Naive thymus-derived CD8-positive, alpha-beta T cell (primary cell): Measurements from ENCODE around the gene ABLIM2. TPM values are rescaled to one million over a fixed set of nuclear protein-coding genes. Genes with fewer than 3 reads are reported as not detected.

Experiments used
- ATAC-seq, 2 donors: fragments of 150-1000 bp; cut with Tn5 transposase in 1 of 2; sonication (Bioruptor Pico), chemical (Tn5 transposase) in 1 of 2; 1 replicate in 1 of 2; 2 replicates in 1 of 2; pipeline ENCODE4 v1.10.0; 2021; ENCODE audit warnings: mild to moderate bottlenecking in 2 of 2, moderate library complexity in 2 of 2
- POLR2A ChIA-PET: fragments of 350-600 bp; sonication (Branson Sonifier 250); formaldehyde crosslinking; loops from one replicate; lab custom pipeline; 2021; ENCODE audit warnings: antibody characterized with exemption; lab: Charles Lee
- DNase-seq, 10 donors: peaks; one replicate each; pipeline versions ENCODE4 v3.0.0 to v3.0.0-alpha.2; 2020 to 2022
- H3K27ac Mint-ChIP-seq, 10 donors: one replicate each; pipeline ENCODE4 v1.8.0; 2020 to 2022; ENCODE audit warnings: mild to moderate bottlenecking in 10 of 10, mixed read lengths in 10 of 10, moderate library complexity in 4 of 10, inconsistent platforms in 1 of 10
- H3K27me3 Mint-ChIP-seq, 5 donors: one replicate each; pipeline ENCODE4 v1.8.0; 2021 to 2022; ENCODE audit warnings: mixed read lengths in 5 of 5
- H3K36me3 Mint-ChIP-seq, 3 donors: one replicate each; pipeline ENCODE4 v1.8.0; 2020 to 2022; ENCODE audit warnings: mixed read lengths in 3 of 3, mild to moderate bottlenecking in 2 of 3, inconsistent platforms in 1 of 3
- H3K4me1 Mint-ChIP-seq, 4 donors: one replicate each; pipeline ENCODE4 v1.8.0; 2021 to 2022; ENCODE audit warnings: mixed read lengths in 4 of 4
- H3K4me3 Mint-ChIP-seq, 10 donors: one replicate each; pipeline ENCODE4 v1.8.0; 2020 to 2022; ENCODE audit warnings: mild to moderate bottlenecking in 10 of 10, mixed read lengths in 10 of 10, moderate library complexity in 6 of 10, inconsistent platforms in 1 of 10
- H3K9me3 Mint-ChIP-seq, 9 donors: one replicate each; pipeline ENCODE4 v1.8.0; 2020 to 2022; ENCODE audit warnings: mixed read lengths in 9 of 9, mild to moderate bottlenecking in 3 of 9, inconsistent platforms in 1 of 9, moderate library complexity in 1 of 9
- polyA plus RNA-seq, 3 donors: library from polyadenylated mRNA; unstranded; fragments of 300-500 nt; fragmentation: Illumina TruSeq; gene quantifications; one replicate each; pipeline ENCODE4 v1.2.3, GENCODE V29; 2021
- total RNA-seq, 8 experiments: library from RNA in 2 of 8; stranded (reverse) in 2 of 8; gene quantifications; one replicate each; pipeline ENCODE4 v1.2.3 and lab custom pipeline; 2021 to 2026

The ABLIM2 gene
- total and polyA plus RNA-seq, 5 experiments from 2014 or later, result 0.47 to 4.9 (median 2.4) TPM

GRCh38 chr4:8078610-8079015, 80.0 kb downstream of the ABLIM2 start:
- POLR2A ChIA-PET, result no interaction called here
- Mint-ChIP-seq H3K4me1 (peaks cover 0 to 2% (median 0%) of the 10 kb centered on the region in 4 donors), H3K9me3 (no peaks in the 10 kb centered on the region), H3K4me3 (no peak overlapping the region), H3K36me3 (no peaks in the 10 kb centered on the region), H3K27me3 (no peaks in the 10 kb centered on the region), H3K27ac (no peak overlapping the region)
- no peak for DNase-seq
- ATAC-seq, result no peak

GRCh38 chr4:8078109-8078494, 80.5 kb downstream of the ABLIM2 start:
- DNase-seq (no peak), ATAC-seq (no peak)
- H3K27ac Mint-ChIP-seq, result no peak overlapping the region
- no peaks in the 10 kb centered on the region for H3K4me1 Mint-ChIP-seq
- no peaks in the 10 kb centered on the region for H3K36me3 Mint-ChIP-seq
- POLR2A ChIA-PET, result no interaction called here
- H3K4me3 Mint-ChIP-seq, result no peak overlapping the region
- no peaks in the 10 kb centered on the region for H3K9me3 Mint-ChIP-seq
- H3K27me3 Mint-ChIP-seq, result peaks cover 0 to 1% (median 0%) of the 10 kb centered on the region in 5 donors

GRCh38 chr4:8077181-8078108, 81.2 kb downstream of the ABLIM2 start:
- Mint-ChIP-seq H3K36me3 (no peaks in the 10 kb centered on the region), H3K4me3 (no peak overlapping the region), H3K27ac (no peak overlapping the region), H3K9me3 (no peaks in the 10 kb centered on the region), H3K27me3 (peaks cover 0 to 8% (median 6%) of the 10 kb centered on the region in 5 donors), H3K4me1 (no peaks in the 10 kb centered on the region)
- DNase-seq (no peak), ATAC-seq (no peak)
- POLR2A ChIA-PET, result no interaction called here

- no peaks in the 10 kb centered on the region for H3K9me3 Mint-ChIP-seq
- peaks cover 2 to 12% (median 9%) of the 10 kb centered on the region in 5 donors for H3K27me3 Mint-ChIP-seq
- no peak overlapping the region for H3K27ac Mint-ChIP-seq
- H3K4me1 Mint-ChIP-seq, result no peaks in the 10 kb centered on the region
- DNase-seq (no peak), ATAC-seq (no peak)
- no peaks in the 10 kb centered on the region for H3K36me3 Mint-ChIP-seq
- POLR2A ChIA-PET, result no interaction called here
- H3K4me3 Mint-ChIP-seq, result no peak overlapping the region
Observed at GRCh38 chr4:8076023-8076422, 82.6 kb downstream of the ABLIM2 start.

GRCh38 chr4:8073206-8073863, 85.3 kb downstream of the ABLIM2 start:
- H3K4me3 Mint-ChIP-seq, result no peak overlapping the region
- peaks cover 0 to 2% (median 0%) of the 10 kb centered on the region in 9 donors for H3K9me3 Mint-ChIP-seq
- DNase-seq (no peak), ATAC-seq (no peak)
- H3K36me3 Mint-ChIP-seq, result no peaks in the 10 kb centered on the region
- no peaks in the 10 kb centered on the region for H3K4me1 Mint-ChIP-seq
- H3K27ac Mint-ChIP-seq, result no peak overlapping the region
- POLR2A ChIA-PET, result no interaction called here
- peaks cover 2 to 13% (median 9%) of the 10 kb centered on the region in 5 donors for H3K27me3 Mint-ChIP-seq

GRCh38 chr4:8072235-8072968, 86.2 kb downstream of the ABLIM2 start:
- Mint-ChIP-seq H3K36me3 (no peaks in the 10 kb centered on the region), H3K9me3 (peaks cover 0 to 2% (median 0%) of the 10 kb centered on the region in 9 donors), H3K27ac (no peak overlapping the region), H3K4me3 (no peak overlapping the region), H3K27me3 (peaks cover 2 to 13% (median 11%) of the 10 kb centered on the region in 5 donors), H3K4me1 (no peaks in the 10 kb centered on the region)
- no peak for ATAC-seq
- POLR2A ChIA-PET, result no interaction called here
- DNase-seq, result no peak

GRCh38 chr4:8071766-8072165, 86.8 kb downstream of the ABLIM2 start:
- H3K27me3 Mint-ChIP-seq, result peaks cover 2 to 13% (median 11%) of the 10 kb centered on the region in 5 donors
- ATAC-seq, result no peak
- DNase-seq, result no peak
- peaks cover 0 to 2% (median 0%) of the 10 kb centered on the region in 9 donors for H3K9me3 Mint-ChIP-seq
- H3K4me1 Mint-ChIP-seq, result no peaks in the 10 kb centered on the region
- no peak overlapping the region for H3K4me3 Mint-ChIP-seq
- H3K27ac Mint-ChIP-seq, result no peak overlapping the region
- POLR2A ChIA-PET, result no interaction called here
- peaks cover 0 to under 1% (median 0%) of the 10 kb centered on the region in 3 donors for H3K36me3 Mint-ChIP-seq

- no peak overlapping the region for H3K27ac Mint-ChIP-seq
- ATAC-seq, result no peak
- H3K9me3 Mint-ChIP-seq, result peaks cover 0 to 2% (median 0%) of the 10 kb centered on the region in 9 donors
- H3K4me3 Mint-ChIP-seq, result no peak overlapping the region
- H3K27me3 Mint-ChIP-seq, result peaks cover 2 to 13% (median 11%) of the 10 kb centered on the region in 5 donors
- H3K36me3 Mint-ChIP-seq, result peaks cover 0 to 6% (median 3%) of the 10 kb centered on the region in 3 donors
- DNase-seq, result no peak
- POLR2A ChIA-PET, result no interaction called here
- no peaks in the 10 kb centered on the region for H3K4me1 Mint-ChIP-seq
Observed at GRCh38 chr4:8070736-8071718, 87.6 kb downstream of the ABLIM2 start.

GRCh38 chr4:8069102-8069752, 89.4 kb downstream of the ABLIM2 start:
- peaks cover 0 to 19% (median 6%) of the 10 kb centered on the region in 3 donors for H3K36me3 Mint-ChIP-seq
- no peak for DNase-seq
- ATAC-seq, result no peak
- H3K9me3 Mint-ChIP-seq, result peaks cover 0 to 14% (median 10%) of the 10 kb centered on the region in 9 donors
- H3K27me3 Mint-ChIP-seq, result peaks cover 2 to 19% (median 13%) of the 10 kb centered on the region in 5 donors
- POLR2A ChIA-PET, result no interaction called here
- H3K4me1 Mint-ChIP-seq, result peaks cover 0 to 3% (median 0%) of the 10 kb centered on the region in 4 donors
- no peak overlapping the region for H3K27ac Mint-ChIP-seq
- H3K4me3 Mint-ChIP-seq, result no peak overlapping the region

GRCh38 chr4:8067945-8068896, 90.4 kb downstream of the ABLIM2 start:
- DNase-seq (peak in 1 of 10 donors; percentile 38), ATAC-seq (no peak)
- Mint-ChIP-seq H3K9me3 (peaks cover 0 to 25% (median 17%) of the 10 kb centered on the region in 9 donors), H3K27me3 (peaks cover 2 to 19% (median 12%) of the 10 kb centered on the region in 5 donors), H3K4me3 (no peak overlapping the region), H3K36me3 (peaks cover 0 to 29% (median 6%) of the 10 kb centered on the region in 3 donors), H3K27ac (no peak overlapping the region), H3K4me1 (peaks cover 0 to 3% (median 0%) of the 10 kb centered on the region in 4 donors)
- POLR2A ChIA-PET, result no interaction called here
